NCI-H1105 treated with DMSO at 0.1 percent for 48 hours (cell line): Measurements from ENCODE around the gene FBN2.
A peak's percentile ranks its signal among the peaks of the same experiment; 100 is the strongest.

Experiments
- DNase-seq: peaks from one replicate; lab custom pipeline; 2025; lab: John Stamatoyannopoulos, UW

Gene FBN2

GRCh38 chr5:128304791-128305190 lies 233.3 kb downstream of the FBN2 start:
- DNase-seq, result no peak

- peak; percentile 4 for DNase-seq
Measured at GRCh38 chr5:128304088-128304487, 234.0 kb downstream of the FBN2 start.

GRCh38 chr5:128303593-128303992 lies 234.5 kb downstream of the FBN2 start:
- DNase-seq, result no peak

GRCh38 chr5:128300181-128300580 lies 237.9 kb downstream of the FBN2 start:
- no peak for DNase-seq

GRCh38 chr5:128290152-128290858 lies 247.7 kb downstream of the FBN2 start:
- DNase-seq, result no peak

- no peak for DNase-seq
Measured at GRCh38 chr5:128287740-128288139, 250.3 kb downstream of the FBN2 start.

GRCh38 chr5:128284236-128284635 lies 253.8 kb downstream of the FBN2 start:
- DNase-seq, result no peak

GRCh38 chr5:128279345-128279744 lies 258.7 kb downstream of the FBN2 start:
- DNase-seq, result no peak

GRCh38 chr5:128276537-128277216 lies 261.4 kb downstream of the FBN2 start:
- no peak for DNase-seq

GRCh38 chr5:128274441-128274840 lies 263.6 kb downstream of the FBN2 start:
- DNase-seq, result no peak

- DNase-seq, result no peak
Measured at GRCh38 chr5:128273736-128274135, 264.3 kb downstream of the FBN2 start.

- DNase-seq, result no peak
Measured at GRCh38 chr5:128271859-128272464, 266.1 kb downstream of the FBN2 start.

- no peak for DNase-seq
Measured at GRCh38 chr5:128271071-128271470, 267.0 kb downstream of the FBN2 start.

- no peak for DNase-seq
Measured at GRCh38 chr5:128264564-128265360, 273.3 kb downstream of the FBN2 start.

GRCh38 chr5:128263357-128263756 lies 274.7 kb downstream of the FBN2 start:
- no peak for DNase-seq

- no peak for DNase-seq
Measured at GRCh38 chr5:128262911-128263310, 275.1 kb downstream of the FBN2 start.

- no peak for DNase-seq
Measured at GRCh38 chr5:128259607-128260021, 278.4 kb downstream of the FBN2 start.

- no peak for DNase-seq
Measured at GRCh38 chr5:128258372-128258771, 279.7 kb downstream of the FBN2 start.

GRCh38 chr5:128257076-128257475 lies 281.0 kb downstream of the FBN2 start:
- no peak for DNase-seq

GRCh38 chr5:128254789-128255188 lies 283.3 kb downstream of the FBN2 start:
- no peak for DNase-seq

- DNase-seq, result no peak
Measured at GRCh38 chr5:128253880-128254279, 284.2 kb downstream of the FBN2 start.

GRCh38 chr5:128253161-128253560 lies 284.9 kb downstream of the FBN2 start:
- DNase-seq, result no peak
